ENCODE measurements around the gene PPP1R37. TPM values are rescaled to one million over a fixed set of nuclear protein-coding genes. Genes with fewer than 3 reads are reported as not detected.

PPP1R37 gene
- total and polyA plus RNA-seq, 4 donors, result 19.2 to 39.7 (median 25.9) TPM

- H3K4me3 ChIP-seq, result peak overlapping the region; percentile 76
- no peaks in the 10 kb centered on the region for H3K27me3 ChIP-seq (ENCODE audit: control insufficient read depth in 3 of 3, insufficient read depth in 3 of 3, low read length in 2 of 3)
- peak overlapping the region; percentile 63 to 82 for H3K27ac ChIP-seq (ENCODE audit: low read depth in 1 of 2, low read length in 1 of 2)
- 14 to 18% methylated on average over 6 of the region's 6 CpGs for WGBS, 2 donors
- peaks cover 0 to 11% (median 7%) of the 10 kb centered on the region in 4 donors for H3K36me3 ChIP-seq (ENCODE audit: control insufficient read depth in 4 of 4, insufficient read depth in 4 of 4, low read length in 4 of 4)
- peak overlapping the region; percentile 63 to 82 for H3K9ac ChIP-seq (ENCODE audit: insufficient read depth in 1 of 2, low read length in 2 of 2)
- TF ChIP-seq, protein P1, sequence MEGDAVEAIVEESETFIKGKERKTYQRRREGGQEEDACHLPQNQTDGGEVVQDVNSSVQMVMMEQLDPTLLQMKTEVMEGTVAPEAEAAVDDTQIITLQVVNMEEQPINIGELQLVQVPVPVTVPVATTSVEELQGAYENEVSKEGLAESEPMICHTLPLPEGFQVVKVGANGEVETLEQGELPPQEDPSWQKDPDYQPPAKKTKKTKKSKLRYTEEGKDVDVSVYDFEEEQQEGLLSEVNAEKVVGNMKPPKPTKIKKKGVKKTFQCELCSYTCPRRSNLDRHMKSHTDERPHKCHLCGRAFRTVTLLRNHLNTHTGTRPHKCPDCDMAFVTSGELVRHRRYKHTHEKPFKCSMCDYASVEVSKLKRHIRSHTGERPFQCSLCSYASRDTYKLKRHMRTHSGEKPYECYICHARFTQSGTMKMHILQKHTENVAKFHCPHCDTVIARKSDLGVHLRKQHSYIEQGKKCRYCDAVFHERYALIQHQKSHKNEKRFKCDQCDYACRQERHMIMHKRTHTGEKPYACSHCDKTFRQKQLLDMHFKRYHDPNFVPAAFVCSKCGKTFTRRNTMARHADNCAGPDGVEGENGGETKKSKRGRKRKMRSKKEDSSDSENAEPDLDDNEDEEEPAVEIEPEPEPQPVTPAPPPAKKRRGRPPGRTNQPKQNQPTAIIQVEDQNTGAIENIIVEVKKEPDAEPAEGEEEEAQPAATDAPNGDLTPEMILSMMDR (IDR thresholded peaks at IDR 0.05; ENCODE audit: control extremely low read depth, extremely low read depth), result no peak
- peak in 2 of 3 donors; percentile 9 to 37 for DNase-seq
- ATAC-seq (ENCODE audit: insufficient read depth, low FRiP score), result no peak
- no peaks in the 10 kb centered on the region for H3K9me3 ChIP-seq (ENCODE audit: control insufficient read depth in 4 of 4, insufficient read depth in 3 of 4, low read length in 3 of 4)
- peaks cover 5 to 14% (median 7%) of the 10 kb centered on the region in 5 donors for H3K4me1 ChIP-seq (ENCODE audit: control insufficient read depth in 5 of 5, insufficient read depth in 5 of 5, low read length in 5 of 5)
Measured at GRCh38 chr19:45079911-45080370, 13.0 kb upstream of the PPP1R37 start.

- TF ChIP-seq, protein P1 (IDR thresholded peaks at IDR 0.05; ENCODE audit: control extremely low read depth, extremely low read depth), result no peak
- ATAC-seq (ENCODE audit: insufficient read depth, low FRiP score) (no peak), DNase-seq (no peak)
- peaks cover 0 to 14% (median 7%) of the 10 kb centered on the region in 5 donors for H3K4me1 ChIP-seq (ENCODE audit: control insufficient read depth in 5 of 5, insufficient read depth in 5 of 5, low read length in 5 of 5)
- peaks cover 0 to 14% (median 10%) of the 10 kb centered on the region in 4 donors for H3K36me3 ChIP-seq (ENCODE audit: control insufficient read depth in 4 of 4, insufficient read depth in 4 of 4, low read length in 4 of 4)
- H3K4me3 ChIP-seq, result no peak overlapping the region
- H3K9ac ChIP-seq (ENCODE audit: insufficient read depth in 1 of 2, low read length in 2 of 2), result no peak overlapping the region
- H3K27ac ChIP-seq (ENCODE audit: low read depth in 1 of 2, low read length in 1 of 2), result no peak overlapping the region
- no peaks in the 10 kb centered on the region for H3K9me3 ChIP-seq (ENCODE audit: control insufficient read depth in 4 of 4, insufficient read depth in 3 of 4, low read length in 3 of 4)
- 93 to 97% methylated on average over 5 of the region's 5 CpGs for WGBS, 2 donors
- H3K27me3 ChIP-seq (ENCODE audit: control insufficient read depth in 3 of 3, insufficient read depth in 3 of 3, low read length in 2 of 3), result no peaks in the 10 kb centered on the region
Measured at GRCh38 chr19:45082170-45082569, 10.8 kb upstream of the PPP1R37 start.

DNA sequence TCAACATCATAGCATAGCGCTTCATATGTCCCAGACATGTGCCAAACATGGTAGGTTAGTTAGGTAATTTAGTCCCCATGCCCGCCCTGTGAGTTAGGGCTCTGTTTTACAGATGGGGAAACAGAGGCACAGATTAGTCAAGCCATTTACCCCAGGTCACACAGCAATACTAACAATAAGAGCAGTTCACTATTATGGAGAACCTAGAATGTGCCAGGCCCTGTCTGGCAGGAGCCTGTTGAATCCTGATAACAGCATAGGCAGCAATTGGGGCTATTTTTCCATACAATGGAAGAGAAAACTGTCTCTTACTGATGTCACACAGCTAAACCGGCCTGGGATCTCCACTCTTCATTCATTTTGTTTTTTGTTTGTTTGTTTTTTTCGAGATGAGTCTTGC is 6.5 kb upstream of the PPP1R37 start:
- H3K27me3 ChIP-seq (ENCODE audit: control insufficient read depth in 3 of 3, insufficient read depth in 3 of 3, low read length in 2 of 3), result no peaks in the 10 kb centered on the region
- TF ChIP-seq, protein P1 (IDR thresholded peaks at IDR 0.05; ENCODE audit: control extremely low read depth, extremely low read depth), result no peak
- WGBS, 2 donors, result 95 to 96% methylated on average over 4 of the region's 4 CpGs
- DNase-seq, result no peak
- H3K27ac ChIP-seq (ENCODE audit: low read depth in 1 of 2, low read length in 1 of 2), result no peak overlapping the region
- H3K36me3 ChIP-seq (ENCODE audit: control insufficient read depth in 4 of 4, insufficient read depth in 4 of 4, low read length in 4 of 4), result peaks cover 0 to 21% (median 11%) of the 10 kb centered on the region in 4 donors
- H3K4me1 ChIP-seq (ENCODE audit: control insufficient read depth in 5 of 5, insufficient read depth in 5 of 5, low read length in 5 of 5), result peaks cover 0 to 8% (median 3%) of the 10 kb centered on the region in 5 donors
- no peak for ATAC-seq (ENCODE audit: insufficient read depth, low FRiP score)
- no peak overlapping the region for H3K9ac ChIP-seq (ENCODE audit: insufficient read depth in 1 of 2, low read length in 2 of 2)
- no peaks in the 10 kb centered on the region for H3K9me3 ChIP-seq (ENCODE audit: control insufficient read depth in 4 of 4, insufficient read depth in 3 of 4, low read length in 3 of 4)
- no peak overlapping the region for H3K4me3 ChIP-seq

DNA sequence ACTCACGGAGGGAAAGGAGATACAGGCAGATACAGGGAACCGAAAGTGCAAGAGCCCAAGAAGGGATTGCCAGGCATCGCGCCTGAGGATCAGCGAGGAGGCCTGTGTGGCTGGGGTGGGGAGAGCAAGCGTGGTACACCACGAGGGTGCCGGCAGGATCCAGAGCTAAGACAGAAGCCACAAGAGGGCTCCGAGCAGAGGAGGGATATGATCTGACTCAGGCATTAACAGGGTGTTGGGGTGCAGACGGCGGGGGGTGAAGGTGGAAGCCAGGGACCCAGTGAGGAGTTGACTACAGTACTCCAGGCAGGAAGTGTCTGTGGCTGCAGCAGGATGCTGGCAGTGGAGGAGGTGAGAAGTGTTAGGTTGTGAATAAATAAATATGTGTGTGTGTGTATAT is 5.4 kb upstream of the PPP1R37 start:
- peaks cover 0 to 8% (median 3%) of the 10 kb centered on the region in 5 donors for H3K4me1 ChIP-seq (ENCODE audit: control insufficient read depth in 5 of 5, insufficient read depth in 5 of 5, low read length in 5 of 5)
- 35 to 63% methylated on average over 11 of the region's 11 CpGs for WGBS, 2 donors
- no peak for DNase-seq
- H3K27me3 ChIP-seq (ENCODE audit: control insufficient read depth in 3 of 3, insufficient read depth in 3 of 3, low read length in 2 of 3), result no peaks in the 10 kb centered on the region
- H3K9me3 ChIP-seq (ENCODE audit: control insufficient read depth in 4 of 4, insufficient read depth in 3 of 4, low read length in 3 of 4), result no peaks in the 10 kb centered on the region
- TF ChIP-seq, protein P1 (IDR thresholded peaks at IDR 0.05; ENCODE audit: control extremely low read depth, extremely low read depth), result no peak
- no peak for ATAC-seq (ENCODE audit: insufficient read depth, low FRiP score)
- H3K9ac ChIP-seq (ENCODE audit: insufficient read depth in 1 of 2, low read length in 2 of 2), result no peak overlapping the region
- no peak overlapping the region for H3K4me3 ChIP-seq
- H3K36me3 ChIP-seq (ENCODE audit: control insufficient read depth in 4 of 4, insufficient read depth in 4 of 4, low read length in 4 of 4), result peaks cover 0 to 13% (median 5%) of the 10 kb centered on the region in 4 donors
- H3K27ac ChIP-seq (ENCODE audit: low read depth in 1 of 2, low read length in 1 of 2), result no peak overlapping the region
